Spleen (tissue), 11 donors: Measurements from ENCODE around the gene RNASE11. TPM values are rescaled to one million over a fixed set of nuclear protein-coding genes. Genes with fewer than 3 reads are reported as not detected.
"Not testable (repeated sequence)": the region's sequence is repeated elsewhere in the genome, so short reads cannot be mapped to it uniquely, and the experiment has no call there.

Source experiments
- DNase-seq: peaks from one replicate; pipeline ENCODE4 v3.0.0-alpha.2; 2020
- H3K27ac ChIP-seq, 8 donors: fragments of 200-600 bp; sonication (generic) in 7 of 8; 1 replicate in 4 of 8; 2 replicates in 4 of 8; pipeline versions ENCODE4 v1.5.0 to v1.8.0; 2016 to 2021; ENCODE audit warnings: inconsistent platforms in 4 of 8, mild to moderate bottlenecking in 4 of 8, moderate library complexity in 1 of 8
- H3K27me3 ChIP-seq, 7 donors: fragments of 200-600 bp; sonication (generic) in 6 of 7; replicated peaks in 1 of 7; 1 replicate in 4 of 7; 2 replicates in 3 of 7; pipeline versions ENCODE4 v1.5.0 to v1.8.0; 2016 to 2021; ENCODE audit warnings: inconsistent platforms in 3 of 7, mild to moderate bottlenecking in 1 of 7
- H3K36me3 ChIP-seq, 6 donors: fragments of 200-600 bp; sonication (generic) in 5 of 6; 1 replicate in 4 of 6; 2 replicates in 2 of 6; pipeline versions ENCODE4 v1.5.0 to v1.8.0; 2016 to 2021; ENCODE audit warnings: inconsistent platforms in 2 of 6
- H3K4me1 ChIP-seq, 6 donors: fragments of 200-600 bp; sonication (generic) in 5 of 6; 1 replicate in 3 of 6; 2 replicates in 3 of 6; pipeline versions ENCODE4 v1.5.0 to v1.8.0; 2016 to 2021; ENCODE audit warnings: inconsistent platforms in 3 of 6
- H3K4me3 ChIP-seq, 8 donors: fragments of 200-600 bp; sonication (generic) in 7 of 8; 1 replicate in 4 of 8; 2 replicates in 4 of 8; pipeline versions ENCODE4 v1.5.0 to v1.8.0; 2016 to 2021; ENCODE audit warnings: inconsistent platforms in 4 of 8, mild to moderate bottlenecking in 4 of 8, moderate library complexity in 2 of 8
- H3K9me3 ChIP-seq, 8 donors: fragments of 200-600 bp; sonication (generic) in 7 of 8; 1 replicate in 4 of 8; 2 replicates in 4 of 8; pipeline versions ENCODE4 v1.5.0 to v1.8.0; 2016 to 2021; ENCODE audit warnings: inconsistent platforms in 4 of 8
- CTCF ChIP-seq, 11 experiments: fragments of 200-600 bp in 7 of 11; fragments of 450-650 bp in 4 of 11; sonication (generic) in 4 of 11; IDR thresholded peaks in 8 of 11; conservative IDR thresholded peaks in 3 of 11; 1 replicate in 7 of 11; 2 replicates in 4 of 11; pipeline versions ENCODE4 v1.4.0 to v1.8.0; 2016 to 2021; ENCODE audit warnings: antibody characterized with exemption in 11 of 11, inconsistent platforms in 4 of 11, mild to moderate bottlenecking in 1 of 11
- POLR2A ChIP-seq, 3 donors: fragments of 450-650 bp; IDR thresholded peaks; one replicate each; pipeline ENCODE4 v1.5.1; 2017; ENCODE audit warnings: antibody characterized with exemption in 3 of 3, mild to moderate bottlenecking in 1 of 3
- POLR2AphosphoS5 ChIP-seq, 3 donors: sonication (generic); formaldehyde crosslinking; IDR thresholded peaks; one replicate each; pipeline ENCODE4 v1.5.1; 2017; ENCODE audit warnings: antibody characterized with exemption in 3 of 3
- WGBS, 5 donors: extraction: QIAGEN DNeasy Blood & Tissue Kit in 3 of 5; methylation state at CpG; one replicate each; pipeline versions ENCODE4 v1.1.5 to v1.1.7; 2013 to 2018; 5-methylcytosine and 5-hydroxymethylcytosine counted together
- intact Hi-C: fragments of 100-400 bp; cut with DNase I; formaldehyde crosslinking; loops from one replicate; pipeline ENCODE4 v1.15.0; 2023; ENCODE audit warnings: low total_unique reads
- polyA plus RNA-seq, 3 donors: library from polyadenylated mRNA; stranded (reverse); fragments of 200-250 nt; gene quantifications; one replicate each; pipeline ENCODE4 v1.2.1, GENCODE V29; 2013
- total RNA-seq, 7 donors: library from RNA; depleted of rRNA in 3 of 7; stranded (reverse); fragments of >200 nt in 3 of 7; fragmentation: NEBNext Ultra II Directional in 4 of 7; extraction: Animal tissue kit (Norgen Biotek cat#: 25700) in 4 of 7; gene quantifications; one replicate each; pipeline versions ENCODE4 v1.1.0 to v1.2.1, GENCODE V29; 2016 to 2021
- donor health status: healthy with polysubstance abuse.
- donor health status: DM: no; HTN: no; CAD: no; lungs with moderate emphysema.
- donor health status: DM: no; HTN: no; CAD: no.
- donor health status: Bipolar disorder and iron deficiency.
- donor health status: healthy.
- donor health status: DM: no; HTN: no; CAD: no.
- donor health status: DM: yes; HTN: yes; CAD: no.

Gene RNASE11
- total and polyA plus RNA-seq, 10 donors, result not detected

- no peaks in the 10 kb centered on the region for H3K9me3 ChIP-seq
- no peak for TF ChIP-seq POLR2A (IDR thresholded peaks at IDR 0.05)
- TF ChIP-seq CTCF (IDR thresholded peaks at IDR 0.05 in 8 of 11, conservative IDR thresholded peaks at IDR 0.05 in 3 of 11), result no peak
- no peak for TF ChIP-seq POLR2AphosphoS5 (IDR thresholded peaks at IDR 0.05)
- H3K36me3 ChIP-seq, result no peaks in the 10 kb centered on the region
- no peaks in the 10 kb centered on the region for H3K4me1 ChIP-seq
- DNase-seq, result no peak
- intact Hi-C loops, result no loop called here
- no peak overlapping the region for H3K27ac ChIP-seq
- 78 to 93% (median 86%) methylated on average over 9 of the region's 9 CpGs for WGBS, 5 donors
- no peaks in the 10 kb centered on the region for H3K27me3 ChIP-seq
- H3K4me3 ChIP-seq, result no peak overlapping the region
These were observed 14.8 kb upstream of the RNASE11 start for GRCh38 chr14:20602583-20602982.

GRCh38 chr14:20601522-20601921 is 13.7 kb upstream of the RNASE11 start:
- Histone ChIP-seq H3K36me3 (no peaks in the 10 kb centered on the region), H3K27ac (no peak overlapping the region), H3K27me3 (no peaks in the 10 kb centered on the region), H3K4me3 (no peak overlapping the region), H3K4me1 (no peaks in the 10 kb centered on the region), H3K9me3 (no peaks in the 10 kb centered on the region)
- WGBS, 5 donors, result 51 to 86% (median 73%) methylated on average over 12 of the region's 12 CpGs
- intact Hi-C loops, result no loop called here
- TF ChIP-seq CTCF (IDR thresholded peaks at IDR 0.05 in 8 of 11, conservative IDR thresholded peaks at IDR 0.05 in 3 of 11) (no peak), POLR2A (IDR thresholded peaks at IDR 0.05) (no peak), POLR2AphosphoS5 (IDR thresholded peaks at IDR 0.05) (no peak)
- DNase-seq, result no peak

- intact Hi-C loops, result loop anchor here (10.0 kb wide), 1 partner anchor 62 kb away; no protein-coding TSS in a partner anchor
- Histone ChIP-seq H3K4me1 (no peaks in the 10 kb centered on the region), H3K27ac (no peak overlapping the region), H3K36me3 (no peaks in the 10 kb centered on the region), H3K9me3 (no peaks in the 10 kb centered on the region), H3K27me3 (no peaks in the 10 kb centered on the region), H3K4me3 (no peak overlapping the region)
- WGBS, 5 donors, result 69 to 89% (median 81%) methylated on average over 1 of the region's 1 CpG
- TF ChIP-seq POLR2A (IDR thresholded peaks at IDR 0.05), result no peak
- no peak for TF ChIP-seq CTCF (IDR thresholded peaks at IDR 0.05 in 8 of 11, conservative IDR thresholded peaks at IDR 0.05 in 3 of 11)
- TF ChIP-seq POLR2AphosphoS5 (IDR thresholded peaks at IDR 0.05), result no peak
- no peak for DNase-seq
These were observed 9.3 kb upstream of the RNASE11 start for GRCh38 chr14:20597108-20597507.

GRCh38 chr14:20595726-20596125 is 7.9 kb upstream of the RNASE11 start:
- H3K4me1 ChIP-seq, H3K36me3 ChIP-seq, H3K9me3 ChIP-seq, H3K27ac ChIP-seq, H3K27me3 ChIP-seq, H3K4me3 ChIP-seq, DNase-seq: not testable (repeated sequence)
- WGBS, 5 donors, result 89 to 100% (median 97%) methylated on average over 3 of the region's 3 CpGs
- intact Hi-C loops, result loop anchor here (10.0 kb wide), 1 partner anchor 61 kb away; no protein-coding TSS in a partner anchor

DNA sequence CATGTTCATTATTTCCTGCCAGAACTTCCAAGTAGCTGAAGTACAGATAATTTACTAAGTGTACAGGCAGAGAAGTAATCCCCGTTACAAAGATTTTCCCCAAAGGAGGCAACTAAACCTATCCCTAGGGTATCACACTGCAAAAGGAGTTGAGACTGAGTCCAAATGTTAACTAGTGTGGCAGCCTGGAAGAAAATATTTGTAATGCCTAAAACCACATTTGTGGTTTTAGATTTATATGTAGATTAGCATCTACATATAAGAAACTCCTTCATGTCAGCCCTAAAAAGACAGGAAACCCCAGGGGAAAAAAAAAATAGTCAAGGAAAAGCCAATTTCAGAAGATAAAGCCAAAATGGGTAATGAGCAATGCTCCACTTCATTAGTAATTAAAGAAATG is 4.8 kb upstream of the RNASE11 start:
- intact Hi-C loops, result loop anchor here (10.0 kb wide), 1 partner anchor 58 kb away; no protein-coding TSS in a partner anchor
- H3K27me3 ChIP-seq, result no peaks in the 10 kb centered on the region
- 34 to 41% (median 38%) methylated on average over 1 of the region's 1 CpG for WGBS, 5 donors
- H3K4me1 ChIP-seq, result no peaks in the 10 kb centered on the region
- no peak overlapping the region for H3K27ac ChIP-seq
- H3K36me3 ChIP-seq, result no peaks in the 10 kb centered on the region
- no peaks in the 10 kb centered on the region for H3K9me3 ChIP-seq
- no peak for TF ChIP-seq POLR2AphosphoS5 (IDR thresholded peaks at IDR 0.05)
- no peak for TF ChIP-seq POLR2A (IDR thresholded peaks at IDR 0.05)
- no peak for TF ChIP-seq CTCF (IDR thresholded peaks at IDR 0.05 in 8 of 11, conservative IDR thresholded peaks at IDR 0.05 in 3 of 11)
- DNase-seq, result no peak
- H3K4me3 ChIP-seq, result no peak overlapping the region
